Measurements from ENCODE around the gene HAND2. TPM values are rescaled to one million over a fixed set of nuclear protein-coding genes. Genes with fewer than 3 reads are reported as not detected.

The HAND2 gene
- total and polyA plus RNA-seq, 10 donors: 0.80 to 6.3 (median 1.8) TPM

GRCh38 chr4:173522160-173522950 is 7.7 kb downstream of the HAND2 start:
- Histone ChIP-seq H3K9me3 (peaks cover 0 to 9% (median 0%) of the 10 kb centered on the region in 8 donors), H3K4me1 (peaks cover 0 to 52% (median 31%) of the 10 kb centered on the region in 6 donors), H3K27me3 (replicated peaks in 1 of 7) (peaks cover 8 to 100% (median 99%) of the 10 kb centered on the region in 7 donors), H3K36me3 (no peaks in the 10 kb centered on the region), H3K27ac (peak overlapping the region in 7 of 8 donors; percentile 56 to 80 (median 73)), H3K4me3 (peak overlapping the region in 6 of 8 donors; percentile 17 to 57 (median 26))
- peak; percentile 79 for DNase-seq
- TF ChIP-seq CTCF (IDR thresholded peaks at IDR 0.05 in 8 of 11, conservative IDR thresholded peaks at IDR 0.05 in 3 of 11): no peak
- TF ChIP-seq POLR2AphosphoS5 (IDR thresholded peaks at IDR 0.05): peak in 2 of 3 donors; percentile 77 to 78
- no peak for TF ChIP-seq POLR2A (IDR thresholded peaks at IDR 0.05)
- 2 to 8% (median 5%) methylated on average over 61 to 63 of the region's 63 CpGs for WGBS, 5 donors
- intact Hi-C loops (cut with DNase I; ENCODE audit: low total_unique reads): no loop called here

GRCh38 chr4:173521467-173522159 is 8.4 kb downstream of the HAND2 start:
- H3K36me3 ChIP-seq: no peaks in the 10 kb centered on the region
- peaks cover 12 to 100% (median 99%) of the 10 kb centered on the region in 7 donors for H3K27me3 ChIP-seq (replicated peaks in 1 of 7)
- peaks cover 0 to 58% (median 35%) of the 10 kb centered on the region in 6 donors for H3K4me1 ChIP-seq
- peaks cover 0 to 3% (median 0%) of the 10 kb centered on the region in 8 donors for H3K9me3 ChIP-seq
- peak overlapping the region in 6 of 8 donors; percentile 17 to 57 (median 26) for H3K4me3 ChIP-seq
- no peak for DNase-seq
- WGBS, 5 donors: 14 to 20% (median 15%) methylated on average over 27 of the region's 27 CpGs
- H3K27ac ChIP-seq: peak overlapping the region in 7 of 8 donors; percentile 56 to 80 (median 73)
- intact Hi-C loops (cut with DNase I; ENCODE audit: low total_unique reads): no loop called here
- TF ChIP-seq POLR2A (IDR thresholded peaks at IDR 0.05) (no peak), CTCF (IDR thresholded peaks at IDR 0.05 in 8 of 11, conservative IDR thresholded peaks at IDR 0.05 in 3 of 11) (no peak), POLR2AphosphoS5 (IDR thresholded peaks at IDR 0.05) (no peak)

- Histone ChIP-seq H3K27me3 (replicated peaks in 1 of 7) (peaks cover 12 to 100% (median 99%) of the 10 kb centered on the region in 7 donors), H3K4me3 (no peak overlapping the region)
Observed at GRCh38 chr4:173520921-173521466, 9.0 kb downstream of the HAND2 start.

More at GRCh38 chr4:173520921-173521466, 9.0 kb downstream of the HAND2 start:
- WGBS, 5 donors: 24 to 36% (median 34%) methylated on average over 10 of the region's 10 CpGs
- H3K36me3 ChIP-seq: no peaks in the 10 kb centered on the region
- H3K4me1 ChIP-seq: peaks cover 0 to 61% (median 38%) of the 10 kb centered on the region in 6 donors
- H3K27ac ChIP-seq: peak overlapping the region in 1 of 8 donors; percentile 80
- no peak for DNase-seq
- TF ChIP-seq POLR2AphosphoS5 (IDR thresholded peaks at IDR 0.05) (no peak), CTCF (IDR thresholded peaks at IDR 0.05 in 8 of 11, conservative IDR thresholded peaks at IDR 0.05 in 3 of 11) (no peak), POLR2A (IDR thresholded peaks at IDR 0.05) (no peak)
- no peaks in the 10 kb centered on the region for H3K9me3 ChIP-seq
- intact Hi-C loops (cut with DNase I; ENCODE audit: low total_unique reads): no loop called here
